Measurements from ENCODE around the gene SLC6A19. TPM values are rescaled to one million over a fixed set of nuclear protein-coding genes. Genes with fewer than 3 reads are reported as not detected.

The SLC6A19 gene
- total RNA-seq, 2 donors from 2014 or later, result 0.09 to 0.17 TPM

- no peak for DNase-seq (ENCODE audit: low spot score)
- peaks cover 14% of the 10 kb centered on the region for H3K27me3 ChIP-seq (replicated peaks; ENCODE audit: insufficient read depth)
- H3K36me3 ChIP-seq, result no peaks in the 10 kb centered on the region
- intact Hi-C loops (cut with DNase I), result no loop called here
- no peak for TF ChIP-seq CTCF (IDR thresholded peaks at IDR 0.05)
- TF ChIP-seq POLR2A (IDR thresholded peaks at IDR 0.05), result no peak
- no peak for TF ChIP-seq POLR2AphosphoS5 (IDR thresholded peaks at IDR 0.05)
- H3K27ac ChIP-seq, result no peak overlapping the region
- no peaks in the 10 kb centered on the region for H3K4me1 ChIP-seq (replicated peaks)
- H3K4me3 ChIP-seq, result no peak overlapping the region
- WGBS, result 69% methylated on average over 7 of the region's 10 CpGs
- no peaks in the 10 kb centered on the region for H3K9me3 ChIP-seq
These were observed 43.6 kb downstream of the SLC6A19 start for GRCh38 chr5:1244976-1245375.

- 55% methylated on average over 46 of the region's 58 CpGs for WGBS
- peaks cover 14% of the 10 kb centered on the region for H3K27me3 ChIP-seq (replicated peaks; ENCODE audit: insufficient read depth)
These were observed 44.6 kb downstream of the SLC6A19 start for GRCh38 chr5:1245905-1246576.

GRCh38 chr5:1246711-1247431 lies 45.5 kb downstream of the SLC6A19 start:
- intact Hi-C loops (cut with DNase I), result no loop called here
- H3K4me1 ChIP-seq (replicated peaks), result no peaks in the 10 kb centered on the region
- H3K36me3 ChIP-seq, result no peaks in the 10 kb centered on the region
- TF ChIP-seq POLR2AphosphoS5 (IDR thresholded peaks at IDR 0.05) (no peak), CTCF (IDR thresholded peaks at IDR 0.05) (no peak), POLR2A (IDR thresholded peaks at IDR 0.05) (no peak)
- no peaks in the 10 kb centered on the region for H3K9me3 ChIP-seq
- WGBS, result 16% methylated on average over 41 of the region's 43 CpGs
- no peak for DNase-seq (ENCODE audit: low spot score)
- no peak overlapping the region for H3K4me3 ChIP-seq
- H3K27me3 ChIP-seq (replicated peaks; ENCODE audit: insufficient read depth), result peaks cover 14% of the 10 kb centered on the region
- H3K27ac ChIP-seq, result no peak overlapping the region

More at GRCh38 chr5:1245905-1246576, 44.6 kb downstream of the SLC6A19 start:
- H3K9me3 ChIP-seq, result no peaks in the 10 kb centered on the region
- intact Hi-C loops (cut with DNase I), result no loop called here
- no peak overlapping the region for H3K4me3 ChIP-seq
- no peak for DNase-seq (ENCODE audit: low spot score)
- no peaks in the 10 kb centered on the region for H3K4me1 ChIP-seq (replicated peaks)
- TF ChIP-seq CTCF (IDR thresholded peaks at IDR 0.05) (no peak), POLR2A (IDR thresholded peaks at IDR 0.05) (no peak), POLR2AphosphoS5 (IDR thresholded peaks at IDR 0.05) (no peak)
- no peaks in the 10 kb centered on the region for H3K36me3 ChIP-seq
- no peak overlapping the region for H3K27ac ChIP-seq

- intact Hi-C loops (cut with DNase I), result no loop called here
- no peak for DNase-seq (ENCODE audit: low spot score)
- H3K9me3 ChIP-seq, result no peaks in the 10 kb centered on the region
- no peaks in the 10 kb centered on the region for H3K4me1 ChIP-seq (replicated peaks)
- H3K36me3 ChIP-seq, result no peaks in the 10 kb centered on the region
- peaks cover 14% of the 10 kb centered on the region for H3K27me3 ChIP-seq (replicated peaks; ENCODE audit: insufficient read depth)
- H3K27ac ChIP-seq, result no peak overlapping the region
- WGBS, result 77% methylated on average over 6 of the region's 6 CpGs
- TF ChIP-seq POLR2AphosphoS5 (IDR thresholded peaks at IDR 0.05) (no peak), CTCF (IDR thresholded peaks at IDR 0.05) (no peak), POLR2A (IDR thresholded peaks at IDR 0.05) (no peak)
- no peak overlapping the region for H3K4me3 ChIP-seq
These were observed 46.4 kb downstream of the SLC6A19 start for GRCh38 chr5:1247811-1248210.

All from prostate gland (tissue), 2 donors.